GM21423 (cell line): ENCODE results near the gene SEMA4C.

Source experiments
- ATAC-seq: cut with Tn5 transposase; IDR thresholded peaks from one replicate; pipeline ENCODE4 v1.9.1; 2021; ENCODE audit warnings: mild to moderate bottlenecking, moderate library complexity; ENCODE audit not compliant: unreplicated experiment

SEMA4C gene, protein sequence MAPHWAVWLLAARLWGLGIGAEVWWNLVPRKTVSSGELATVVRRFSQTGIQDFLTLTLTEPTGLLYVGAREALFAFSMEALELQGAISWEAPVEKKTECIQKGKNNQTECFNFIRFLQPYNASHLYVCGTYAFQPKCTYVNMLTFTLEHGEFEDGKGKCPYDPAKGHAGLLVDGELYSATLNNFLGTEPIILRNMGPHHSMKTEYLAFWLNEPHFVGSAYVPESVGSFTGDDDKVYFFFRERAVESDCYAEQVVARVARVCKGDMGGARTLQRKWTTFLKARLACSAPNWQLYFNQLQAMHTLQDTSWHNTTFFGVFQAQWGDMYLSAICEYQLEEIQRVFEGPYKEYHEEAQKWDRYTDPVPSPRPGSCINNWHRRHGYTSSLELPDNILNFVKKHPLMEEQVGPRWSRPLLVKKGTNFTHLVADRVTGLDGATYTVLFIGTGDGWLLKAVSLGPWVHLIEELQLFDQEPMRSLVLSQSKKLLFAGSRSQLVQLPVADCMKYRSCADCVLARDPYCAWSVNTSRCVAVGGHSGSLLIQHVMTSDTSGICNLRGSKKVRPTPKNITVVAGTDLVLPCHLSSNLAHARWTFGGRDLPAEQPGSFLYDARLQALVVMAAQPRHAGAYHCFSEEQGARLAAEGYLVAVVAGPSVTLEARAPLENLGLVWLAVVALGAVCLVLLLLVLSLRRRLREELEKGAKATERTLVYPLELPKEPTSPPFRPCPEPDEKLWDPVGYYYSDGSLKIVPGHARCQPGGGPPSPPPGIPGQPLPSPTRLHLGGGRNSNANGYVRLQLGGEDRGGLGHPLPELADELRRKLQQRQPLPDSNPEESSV

DNA sequence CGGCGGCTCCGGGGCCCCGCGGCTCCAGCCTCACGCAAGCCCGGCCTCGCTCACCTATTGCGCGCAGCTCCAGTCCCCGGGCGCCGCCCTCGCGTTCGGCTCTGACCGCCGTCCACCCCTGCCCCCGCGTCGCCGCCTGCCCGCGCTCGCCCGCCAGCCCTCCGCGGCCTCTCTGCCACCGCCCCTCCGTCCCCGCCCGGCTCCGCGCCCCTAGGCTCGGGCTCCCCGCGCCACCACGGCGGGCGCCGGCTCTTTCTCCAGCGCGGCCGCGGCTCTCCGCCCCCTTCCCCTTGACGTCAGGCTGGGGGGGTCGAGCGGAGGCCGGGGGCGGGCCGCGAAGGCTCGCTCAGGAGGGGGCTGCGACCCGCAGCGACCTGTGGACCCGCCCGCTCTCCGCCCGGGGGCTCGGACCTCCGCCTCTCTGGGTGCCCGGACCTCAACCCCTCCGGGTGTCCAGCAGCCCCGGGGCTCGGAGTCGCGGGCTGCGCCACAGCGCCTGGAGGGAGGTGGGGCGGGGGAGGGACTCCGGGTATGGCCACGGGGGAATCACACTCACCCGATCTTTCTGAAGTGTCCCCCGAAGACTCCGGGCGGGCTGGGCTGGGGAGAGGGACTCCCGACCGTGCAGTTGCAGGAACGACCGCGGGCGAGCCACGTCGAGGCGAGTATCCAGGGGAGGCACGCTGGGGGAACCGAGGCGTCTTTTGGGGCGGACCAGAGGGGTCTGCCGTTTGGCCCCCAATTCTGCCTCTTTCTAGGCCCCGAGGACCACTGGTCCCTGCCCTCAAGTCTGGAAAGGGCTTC lies at the start of gene SEMA4C:
Gene SEMA4C (minus strand): TSS at position 259 of the 804 bp plus-strand sequence. CDS start 2,194 bp downstream, outside the sequence.
- no peak for ATAC-seq

DNA sequence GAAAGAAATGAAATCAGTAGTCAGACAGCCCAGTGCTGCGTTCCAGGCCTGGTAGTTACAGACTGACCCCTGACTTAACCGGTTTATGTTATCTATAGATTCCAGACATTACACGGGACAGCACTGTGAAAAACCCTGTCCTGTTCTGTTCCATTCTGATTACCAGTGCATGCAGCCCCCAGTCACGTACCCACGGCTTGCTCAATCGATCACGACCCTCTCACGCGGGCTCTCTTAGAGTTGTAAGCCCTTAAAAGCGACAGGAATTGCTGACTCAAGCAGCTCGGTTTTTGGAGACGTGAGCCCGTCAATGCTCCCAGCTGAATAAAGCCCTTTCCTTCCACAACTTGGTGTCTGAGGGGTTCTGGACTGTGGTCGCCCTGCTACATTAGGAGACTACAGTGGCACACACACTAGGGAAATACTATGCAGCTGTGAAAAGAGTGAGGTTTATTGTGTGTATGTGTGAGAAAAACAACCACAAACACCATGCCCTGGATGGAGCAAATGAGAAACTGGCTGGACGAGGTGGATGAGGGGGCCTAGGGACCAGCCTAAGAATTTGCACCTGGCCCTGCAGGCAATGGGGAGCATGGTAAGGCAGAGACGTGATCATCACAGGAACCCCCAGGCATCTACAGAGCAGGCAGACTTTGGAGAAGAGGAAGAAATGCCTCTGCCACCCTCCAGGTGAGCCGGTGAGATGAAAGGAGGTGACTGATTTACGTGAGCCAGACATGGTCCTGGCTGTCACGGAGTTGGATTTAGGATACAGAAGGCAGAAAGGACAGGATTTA lies 49.1 kb upstream of the SEMA4C start:
- no peak for ATAC-seq

DNA sequence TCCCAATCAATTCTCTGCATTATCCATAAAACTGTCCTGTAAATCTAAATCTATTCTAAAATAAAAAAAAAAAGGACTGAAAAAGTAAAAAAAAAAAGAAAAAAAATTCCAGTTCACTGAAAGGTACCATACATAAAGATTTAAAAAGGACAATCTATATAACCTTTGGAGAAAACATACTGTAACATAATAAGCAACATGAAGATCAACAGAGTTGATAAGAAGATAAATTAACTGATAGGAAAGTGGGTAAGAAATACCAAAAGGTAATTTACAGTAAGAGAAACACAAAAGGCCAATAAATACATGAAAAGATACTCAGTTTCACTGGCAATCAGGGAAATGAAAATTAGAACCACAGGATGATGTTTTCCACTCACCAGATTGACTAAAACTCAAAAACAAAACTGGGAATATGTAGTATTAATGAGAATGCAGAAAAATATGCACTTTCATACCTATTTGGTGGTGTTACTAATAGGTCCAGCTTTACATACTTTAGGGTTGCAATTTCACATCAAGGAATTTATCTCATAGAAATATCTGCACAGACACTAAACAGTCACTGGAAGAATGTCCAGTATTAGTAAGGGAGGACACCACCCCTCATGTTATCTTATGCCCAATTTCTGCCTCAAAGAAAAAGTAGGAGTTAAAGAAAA lies 48.3 kb upstream of the SEMA4C start:
- no peak for ATAC-seq

DNA sequence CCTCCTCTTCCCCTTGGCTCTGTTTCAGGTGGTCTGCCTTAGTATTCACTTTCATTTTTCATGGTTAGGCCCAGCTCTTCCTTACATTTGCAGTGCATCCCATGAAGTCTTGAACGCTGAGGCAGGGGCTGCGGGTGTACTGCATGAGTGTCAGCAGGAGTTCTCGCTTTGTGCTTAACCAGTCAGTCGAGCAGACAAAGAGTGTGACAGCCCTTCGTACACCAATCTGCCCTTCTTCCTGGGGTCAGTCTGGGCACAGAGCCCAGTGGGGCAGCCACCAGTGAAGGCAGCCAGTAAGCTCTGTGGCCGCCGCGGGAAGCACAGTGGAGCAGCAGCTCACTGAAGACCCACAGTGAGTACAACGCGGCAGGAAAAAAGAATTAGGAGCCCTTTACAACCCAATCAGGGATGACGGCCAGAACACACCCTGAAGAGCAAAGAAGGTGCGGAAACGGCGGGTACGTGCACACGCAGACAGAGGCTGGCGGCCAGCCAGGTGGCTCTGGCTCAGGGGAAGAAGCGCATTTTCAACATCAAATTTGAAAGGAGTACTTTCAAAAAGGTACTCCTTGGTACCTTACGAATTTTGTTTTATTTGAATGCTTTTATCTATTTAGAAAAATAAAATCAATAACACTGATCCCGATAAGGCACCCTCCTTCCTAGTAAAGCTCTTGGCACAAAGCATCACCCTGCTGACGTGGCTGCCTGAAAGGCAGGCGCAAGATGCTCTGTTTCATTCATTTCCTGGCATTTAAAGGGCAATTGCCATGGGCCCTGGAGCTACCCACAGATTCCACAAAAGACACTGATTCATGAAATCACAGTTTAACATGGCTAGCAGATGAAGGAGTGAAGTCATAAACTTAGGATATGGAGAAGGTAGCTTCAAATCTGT lies 47.0 kb upstream of the SEMA4C start:
- no peak for ATAC-seq

DNA sequence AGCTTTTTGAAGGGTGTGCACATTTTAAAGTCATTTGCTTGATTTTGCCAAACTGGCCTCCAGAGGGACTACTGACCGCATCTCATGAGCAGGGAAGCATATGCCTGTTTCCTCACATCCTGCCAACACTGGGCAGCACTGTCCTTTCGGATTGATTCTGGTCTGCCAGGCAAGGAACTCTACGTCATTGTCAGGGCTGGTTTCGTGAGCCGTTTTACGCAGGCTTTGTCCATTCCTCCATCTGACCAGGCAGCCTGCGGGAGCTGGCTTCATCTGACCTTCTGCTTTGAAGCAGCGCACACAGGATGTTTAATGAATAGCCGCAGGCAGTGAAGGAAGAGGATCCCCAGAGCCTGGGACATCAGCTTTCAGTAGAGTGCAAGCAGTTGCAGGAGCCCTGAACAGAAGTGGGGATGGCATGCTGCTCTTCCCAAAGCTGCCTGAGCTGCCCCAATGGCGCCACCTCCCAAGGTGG lies 46.3 kb upstream of the SEMA4C start:
- no peak for ATAC-seq

DNA sequence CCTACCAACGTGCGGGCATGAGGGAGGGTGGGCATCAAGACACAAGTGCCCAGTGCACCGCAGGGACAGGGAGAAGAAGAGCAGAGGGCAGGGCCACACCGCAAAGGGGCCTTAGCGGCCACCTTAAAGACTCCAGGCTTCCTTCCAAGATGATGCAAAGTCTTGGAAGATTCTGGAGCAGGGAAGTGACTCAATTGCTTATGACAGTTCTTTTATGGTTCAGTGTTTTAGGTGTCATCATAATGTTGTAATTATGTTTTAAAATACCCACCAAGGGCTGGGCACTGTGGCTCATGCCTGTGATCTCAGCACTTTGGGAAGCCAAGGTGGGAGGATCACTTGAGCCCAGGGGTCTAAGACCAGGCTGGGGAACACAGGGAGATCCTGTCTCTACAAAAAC lies 44.5 kb upstream of the SEMA4C start:
- ATAC-seq: no peak

DNA sequence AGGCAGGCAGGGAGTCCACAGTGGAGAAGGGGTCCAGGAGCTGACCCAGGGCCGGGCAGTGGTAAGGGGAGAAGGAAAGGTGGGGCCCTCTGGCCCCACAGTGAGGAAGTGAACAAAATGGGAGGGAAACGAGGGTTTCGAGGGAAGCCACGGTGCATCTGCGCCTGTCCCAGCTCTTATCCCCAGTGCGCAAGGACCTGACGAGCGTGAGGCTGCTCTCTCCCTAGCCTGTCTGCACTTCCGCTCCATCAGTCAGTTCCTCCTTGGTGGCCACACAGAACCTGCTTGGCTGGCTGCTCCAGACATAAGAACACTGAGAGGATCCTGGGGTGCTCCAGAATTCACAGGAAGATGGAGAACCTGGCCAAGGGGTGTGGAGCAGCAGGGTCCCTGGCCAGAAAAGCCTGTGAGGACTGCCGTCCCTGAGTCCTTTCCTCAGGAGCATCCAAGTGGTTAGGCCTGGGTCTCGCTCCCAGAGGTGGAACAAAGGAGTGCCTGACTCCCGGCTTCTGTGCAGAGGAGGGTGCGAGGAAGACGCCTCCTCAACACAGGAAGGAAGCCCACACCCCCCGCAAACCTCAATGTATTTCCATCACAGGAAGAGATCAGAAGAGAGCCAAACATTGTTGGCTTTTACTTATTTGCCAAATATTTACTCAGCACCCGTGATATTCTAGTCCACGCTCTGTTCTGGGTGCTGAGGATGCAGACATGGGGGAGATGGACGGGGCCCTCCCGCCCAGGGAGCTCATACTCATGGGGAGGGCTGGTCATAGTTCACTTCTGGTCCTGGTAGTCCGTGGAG lies 43.7 kb upstream of the SEMA4C start:
- ATAC-seq: no peak

DNA sequence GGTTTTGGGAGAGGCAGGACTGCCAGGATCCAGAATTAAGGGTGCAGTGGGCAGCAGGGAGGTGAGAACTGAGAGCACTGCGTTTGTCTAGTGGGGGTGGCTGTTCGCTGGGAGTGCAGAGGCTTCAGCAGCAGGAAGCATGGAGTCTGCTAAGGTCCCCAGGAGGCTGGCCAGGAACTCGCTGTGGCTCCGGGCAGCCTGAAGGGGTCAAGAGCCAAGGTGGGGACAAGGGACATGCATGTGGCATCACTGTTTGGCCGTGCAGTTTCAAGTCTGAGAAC lies 43.2 kb upstream of the SEMA4C start:
- no peak for ATAC-seq

DNA sequence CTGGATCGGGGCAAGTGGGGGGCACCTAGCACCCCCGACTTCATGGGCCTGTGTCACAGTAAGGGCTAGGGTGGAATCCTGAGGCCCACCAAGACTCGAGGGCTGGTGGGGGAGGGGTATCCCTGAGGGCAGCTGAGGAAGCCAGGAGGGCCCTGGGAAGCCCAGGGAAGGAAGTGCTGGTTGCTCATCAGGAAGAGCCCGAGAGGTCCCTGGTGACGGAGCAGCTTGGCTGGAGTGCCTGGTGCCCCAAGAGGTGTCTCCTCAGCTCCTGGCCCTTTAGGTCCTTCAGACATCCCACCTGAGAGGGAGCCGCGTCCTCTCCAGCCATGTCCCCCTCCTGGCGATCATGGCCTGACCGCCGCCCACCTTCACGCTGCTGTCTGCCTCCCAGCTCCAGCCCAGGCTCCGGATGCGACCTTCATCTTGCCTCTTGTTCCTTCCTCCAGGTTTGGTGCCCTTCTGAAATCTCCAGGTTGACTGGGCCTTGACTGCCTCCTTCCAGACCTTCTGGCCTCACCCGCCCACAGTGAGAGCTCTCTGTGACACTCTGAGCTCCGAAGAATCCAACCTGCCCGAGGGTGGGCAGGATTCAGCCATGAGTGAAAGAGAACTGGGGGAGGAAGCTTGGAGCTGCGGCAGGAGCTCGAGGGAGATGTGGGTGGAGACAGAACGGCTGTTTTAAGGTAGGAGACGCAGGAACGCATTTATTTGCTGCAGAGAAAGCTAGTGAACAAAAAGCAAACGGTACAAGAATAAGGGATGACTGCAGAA lies 42.7 kb upstream of the SEMA4C start:
- no peak for ATAC-seq

DNA sequence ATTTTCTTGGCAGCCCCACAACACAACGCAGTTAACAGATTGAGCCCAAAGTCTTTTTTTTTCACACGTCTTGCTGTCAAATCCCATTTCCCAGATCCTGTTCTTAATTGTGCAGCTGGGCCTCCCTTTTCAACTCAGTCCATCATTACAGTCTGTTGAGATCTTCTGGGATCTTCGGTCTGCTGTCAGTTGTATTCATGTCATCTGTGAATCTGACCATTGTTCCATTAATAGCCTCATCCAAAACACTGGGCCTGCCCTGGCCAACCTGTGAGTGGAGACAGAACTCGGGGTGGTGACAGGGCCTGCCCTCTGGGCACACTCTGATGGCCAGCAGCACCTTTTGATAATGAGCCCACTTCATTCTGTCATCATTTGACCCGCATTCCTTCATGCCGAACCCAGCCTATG lies 39.7 kb upstream of the SEMA4C start:
- ATAC-seq: no peak

DNA sequence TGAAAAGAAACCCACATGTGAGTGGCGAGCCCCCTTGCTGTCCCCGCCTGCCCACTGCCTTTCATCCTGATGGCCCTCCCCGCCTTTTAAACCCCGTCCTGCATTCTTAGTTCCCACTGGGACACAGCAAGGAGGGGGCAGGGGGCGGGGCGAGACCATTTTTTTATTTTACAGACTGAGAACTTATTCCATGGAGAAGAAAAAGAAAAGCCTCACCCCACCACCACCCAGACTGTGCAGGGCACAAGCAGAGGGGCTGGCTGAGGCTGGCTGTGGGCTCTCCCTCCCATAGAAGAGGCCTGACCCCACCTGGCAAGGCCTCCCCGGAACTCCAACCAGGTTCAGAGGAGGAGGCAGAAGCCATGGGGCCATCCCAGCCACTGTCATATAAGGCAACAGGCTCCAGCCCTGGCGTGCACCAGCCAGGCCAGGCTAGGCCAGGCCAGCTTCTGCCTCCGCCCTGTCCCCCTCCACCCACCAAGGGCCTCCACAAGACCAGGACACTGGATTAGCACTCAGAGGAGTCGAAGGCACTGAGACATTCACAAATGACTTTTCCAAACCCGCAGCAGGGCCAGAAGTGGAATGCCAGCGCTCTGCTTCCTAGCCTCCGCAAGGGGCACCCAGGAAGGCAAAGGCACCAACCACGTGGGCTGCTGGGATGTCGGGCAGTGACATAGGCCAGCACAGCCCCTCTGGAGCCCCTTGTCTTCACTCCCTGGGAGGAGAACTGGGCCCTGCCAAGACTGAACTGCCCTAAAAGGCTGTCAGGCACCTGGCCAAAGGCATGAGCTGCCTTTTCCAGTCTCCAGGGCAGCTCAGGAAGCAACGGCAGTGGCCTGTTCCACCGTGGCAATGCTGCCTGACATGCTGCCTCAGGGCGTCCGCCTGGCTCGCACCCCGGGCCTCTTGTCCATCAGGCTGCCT lies 37.5 kb upstream of the SEMA4C start:
- no peak for ATAC-seq

DNA sequence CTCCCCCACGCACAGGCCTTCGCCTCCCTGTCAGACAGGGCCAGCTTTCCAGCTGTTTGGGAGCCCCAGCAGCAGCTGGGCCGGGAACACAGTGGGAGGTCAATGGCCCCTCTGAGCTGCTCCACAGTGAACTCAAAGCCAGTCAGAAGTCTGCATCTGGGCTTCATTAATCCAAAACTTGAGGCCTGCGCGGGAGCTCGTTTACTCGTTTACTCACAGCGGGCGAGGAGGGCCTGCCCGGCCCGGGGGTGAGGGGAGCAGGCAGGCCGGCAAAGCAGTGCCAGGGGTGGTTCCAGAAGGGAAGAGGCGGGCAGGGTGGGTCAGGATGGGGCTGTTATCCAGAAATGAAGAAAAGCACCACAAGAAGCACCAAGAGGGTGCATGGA lies 36.8 kb upstream of the SEMA4C start:
- no peak for ATAC-seq

DNA sequence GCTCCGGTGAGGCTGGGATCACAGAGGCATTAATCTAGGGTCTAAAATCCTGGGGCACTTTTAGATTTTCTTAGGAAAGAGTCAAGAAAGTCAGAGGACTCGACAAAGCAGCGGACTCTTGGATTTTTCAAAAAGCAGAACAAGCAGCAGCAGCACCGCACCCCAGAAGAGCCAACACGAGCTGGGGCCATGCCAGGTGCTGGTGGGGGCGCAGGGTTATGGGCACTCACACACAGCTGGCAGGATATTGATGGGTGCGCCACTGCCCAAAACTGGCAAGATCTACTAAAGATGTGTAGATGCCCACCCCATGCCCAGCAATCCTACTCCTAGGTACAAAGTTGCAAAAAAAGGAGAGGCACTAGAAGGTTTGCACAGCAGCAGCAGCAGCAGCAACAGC lies 33.9 kb upstream of the SEMA4C start:
- ATAC-seq: no peak

DNA sequence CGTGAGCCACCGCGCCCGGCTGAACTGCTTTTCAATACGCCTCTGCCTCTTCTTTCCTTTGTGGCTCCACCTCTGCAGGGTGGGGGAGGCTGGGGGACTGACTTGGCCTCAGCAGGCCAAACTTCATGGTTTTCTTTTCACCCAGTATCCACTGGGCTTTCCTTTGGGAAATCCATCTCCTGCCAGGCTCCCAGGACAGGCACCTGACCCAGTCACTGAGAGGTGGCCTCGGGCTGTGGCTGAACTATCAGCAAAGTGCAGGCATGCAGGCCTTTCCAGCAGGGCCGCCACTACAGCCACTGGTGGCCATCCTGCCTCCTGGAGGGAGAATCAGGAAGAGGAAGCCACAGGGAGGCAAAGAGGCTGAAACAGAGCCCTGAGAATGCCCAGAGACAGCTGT lies 33.4 kb upstream of the SEMA4C start:
- no peak for ATAC-seq

DNA sequence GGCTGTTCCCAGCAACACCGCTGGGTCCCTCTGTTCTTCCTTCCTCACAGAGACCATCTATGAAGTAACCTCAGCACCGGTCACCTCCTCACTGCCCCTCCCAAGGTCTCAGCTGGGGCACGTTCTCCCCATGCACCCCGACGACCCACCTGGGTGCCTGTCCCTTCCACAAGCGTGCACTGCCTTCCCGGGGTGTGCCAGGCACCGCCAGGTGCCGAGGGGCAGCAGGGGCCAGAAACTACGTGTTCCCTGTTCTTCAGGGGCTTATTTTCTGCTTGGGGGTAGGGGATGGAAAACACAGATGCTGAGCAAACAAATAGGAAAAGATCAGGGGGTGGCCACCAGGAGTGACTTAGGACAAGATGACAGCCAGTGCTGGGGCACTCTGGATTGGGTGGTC lies 30.4 kb upstream of the SEMA4C start:
- ATAC-seq: no peak

DNA sequence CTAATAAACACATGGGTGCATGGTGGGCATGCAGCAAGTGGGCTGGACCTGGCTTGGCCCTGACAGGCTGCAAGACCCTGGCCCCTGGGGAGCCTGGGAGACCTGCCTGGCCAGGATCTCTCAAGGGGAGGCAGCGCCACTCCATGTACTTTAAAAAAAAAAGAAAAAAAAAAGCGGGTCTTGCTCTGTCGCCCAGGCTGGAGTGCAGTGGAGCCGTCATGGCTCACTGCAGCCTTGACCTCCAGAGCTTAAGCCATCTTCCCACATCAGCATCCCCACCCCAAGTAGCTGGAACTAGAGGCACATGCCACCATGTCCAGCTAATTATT lies 29.5 kb upstream of the SEMA4C start:
- no peak for ATAC-seq
